SK-N-SH (cell line): Measurements from ENCODE around the gene NFASC. TPM values are rescaled to one million over a fixed set of nuclear protein-coding genes. Genes with fewer than 3 reads are reported as not detected.

Source experiments
- CTCF ChIA-PET: fragments of 300-600, 350-600 bp; formaldehyde crosslinking; extraction: SDS; loops from one replicate; lab custom pipeline; 2021; lab: Yijun Ruan, JAX
- POLR2A ChIA-PET: fragments of 350-600 bp; sonication (Branson Sonifier 250); formaldehyde crosslinking; extraction: SDS; loops from one replicate; lab custom pipeline; 2020; ENCODE audit warnings: antibody characterized with exemption, inconsistent platforms; lab: Yijun Ruan, JAX
- DNase-seq: peaks from one replicate; pipeline ENCODE4 v3.0.0; 2012
- H2AFZ ChIP-seq: fragments of 200-600 bp; sonication (generic); 2 replicates; pipeline ENCODE4 v1.8.1; 2016; ENCODE audit warnings: antibody characterized with exemption, mild to moderate bottlenecking, low read depth
- H3F3A ChIP-seq: fragments of 200-600 bp; sonication (generic); replicated peaks from 2 replicates; pipeline ENCODE3; 2016; ENCODE audit warnings: antibody characterized with exemption, mild to moderate bottlenecking; ENCODE audit not compliant: insufficient read depth
- H3K27ac ChIP-seq, 2 experiments: fragments of 200-500 bp in 1 of 2; fragments of 200-600 bp in 1 of 2; sonication (Bioruptor generic) in 1 of 2; sonication (generic), shearing (Covaris generic) in 1 of 2; 2 replicates each; pipeline versions ENCODE4 v1.5.1 to v1.6.1; 2014 to 2016; ENCODE audit warnings: low read depth in 2 of 2, inconsistent platforms in 1 of 2, low read length in 1 of 2, mild to moderate bottlenecking in 1 of 2, mixed read lengths in 1 of 2
- H3K27me3 ChIP-seq: fragments of 200-600 bp; sonication (generic), shearing (Covaris generic); 2 replicates; pipeline ENCODE4 v1.6.1; 2016; ENCODE audit warnings: mixed run types; ENCODE audit not compliant: insufficient read depth
- H3K36me3 ChIP-seq, 2 experiments: fragments of 200-500 bp in 1 of 2; fragments of 200-600 bp in 1 of 2; sonication (Bioruptor generic) in 1 of 2; sonication (generic) in 1 of 2; replicated peaks in 1 of 2; 2 replicates each; pipeline versions ENCODE3 to v1.5.1; 2014 to 2016; ENCODE audit warnings: low read length in 1 of 2, mild to moderate bottlenecking in 1 of 2; ENCODE audit not compliant: insufficient read depth in 2 of 2, control insufficient read depth in 1 of 2
- H3K4me1 ChIP-seq, 2 experiments: fragments of 200-500 bp in 1 of 2; fragments of 200-600 bp in 1 of 2; sonication (Bioruptor generic) in 1 of 2; sonication (generic), shearing (Covaris generic) in 1 of 2; 2 replicates each; pipeline versions ENCODE4 v1.5.1 to v1.6.1; 2014 to 2016; ENCODE audit warnings: low read depth in 1 of 2, low read length in 1 of 2, mixed run types in 1 of 2; ENCODE audit not compliant: insufficient read depth in 2 of 2, control insufficient read depth in 1 of 2
- H3K4me2 ChIP-seq: fragments of 200-600 bp; sonication (generic), shearing (Covaris generic); 2 replicates; pipeline ENCODE4 v1.6.1; 2017; ENCODE audit warnings: mixed run types
- H3K4me3 ChIP-seq, 2 experiments: fragments of 200-500 bp in 1 of 2; fragments of 200-600 bp in 1 of 2; sonication (Bioruptor generic) in 1 of 2; sonication (generic), shearing (Covaris generic) in 1 of 2; 2 replicates each; pipeline versions ENCODE4 v1.5.1 to v1.8.1; 2014 to 2016; ENCODE audit warnings: low read depth in 2 of 2, inconsistent platforms in 1 of 2, low read length in 1 of 2, mild to moderate bottlenecking in 1 of 2, mixed read lengths in 1 of 2, moderate library complexity in 1 of 2
- H3K79me2 ChIP-seq: fragments of 200-600 bp; sonication (generic); 2 replicates; pipeline ENCODE4 v1.8.1; 2017; ENCODE audit warnings: mild to moderate bottlenecking; ENCODE audit not compliant: insufficient read depth
- H3K9ac ChIP-seq: fragments of 200-600 bp; sonication (generic); 2 replicates; pipeline ENCODE4 v1.6.1; 2017; ENCODE audit warnings: mixed run types
- H3K9me2 ChIP-seq: fragments of 200-600 bp; sonication (generic); 2 replicates; pipeline ENCODE4 v1.6.1; 2017; ENCODE audit warnings: mixed run types
- H3K9me3 ChIP-seq: fragments of 200-600 bp; sonication (generic); 2 replicates; pipeline ENCODE4 v1.6.1; 2017; ENCODE audit warnings: mixed run types, mild to moderate bottlenecking, moderate library complexity
- H4K20me1 ChIP-seq: fragments of 200-600 bp; sonication (generic); 2 replicates; pipeline ENCODE4 v1.6.1; 2017; ENCODE audit warnings: mild to moderate bottlenecking, mixed run types; ENCODE audit not compliant: insufficient read depth
- EZH2phosphoT487 ChIP-seq: fragments of 200-600 bp; sonication (generic); IDR thresholded peaks from 2 replicates; pipeline ENCODE4 v1.6.1; 2017; ENCODE audit warnings: low read depth, mixed run types, mild to moderate bottlenecking, antibody characterized with exemption, moderate library complexity, borderline replicate concordance
- MEF2A ChIP-seq: IDR thresholded peaks from 2 replicates; pipeline ENCODE4 v1.4.0; 2012; ENCODE audit warnings: low read depth, borderline replicate concordance
- NFIC ChIP-seq: IDR thresholded peaks from 2 replicates; pipeline ENCODE4 v1.4.0; 2012; ENCODE audit warnings: borderline replicate concordance
- POLR2AphosphoS5 ChIP-seq: IDR thresholded peaks from 2 replicates; pipeline ENCODE4 v1.6.1; 2012; ENCODE audit warnings: low read depth, low read length
- RFX5 ChIP-seq: IDR thresholded peaks from 2 replicates; pipeline ENCODE4 v1.6.1; 2012; ENCODE audit warnings: mild to moderate bottlenecking, improper control_type of control experiment, low read length
- TEAD4 ChIP-seq: IDR thresholded peaks from 2 replicates; pipeline ENCODE4 v1.4.0; 2012; ENCODE audit warnings: mild to moderate bottlenecking, borderline replicate concordance; ENCODE audit not compliant: insufficient read depth
- USF2 ChIP-seq: fragments of 150-350 bp; IDR thresholded peaks from 2 replicates; pipeline ENCODE4 v1.6.1; 2017; ENCODE audit warnings: antibody characterized with exemption, low read length, low read depth, borderline replicate concordance
- ZBTB33 ChIP-seq: IDR thresholded peaks from 2 replicates; pipeline ENCODE4 v1.4.0; 2012; ENCODE audit warnings: low read depth, borderline replicate concordance
- WGBS: methylation state at CpG from one replicate; pipeline ENCODE4 v1.1.6; 2017; ENCODE audit warnings: low lambda C conversion rate; 5-methylcytosine and 5-hydroxymethylcytosine counted together
- polyA plus RNA-seq, 3 experiments: library from polyadenylated mRNA; depleted of rRNA; stranded (reverse); fragments of >200 nt; gene quantifications; 2 replicates each; pipeline ENCODE4 v1.2.3, GENCODE V29; 2012

NFASC gene
- polyA plus RNA-seq, 1 of the 3 experiments (the other 2 are of a cell fraction): 6.0 TPM

- Histone ChIP-seq H3K36me3 (no peaks in the 10 kb centered on the region), H3K4me1 (peaks cover 0 to 7% of the 10 kb centered on the region in 2 experiments; a peak in 2 of 4 replicates), H3K27me3 (no peaks in the 10 kb centered on the region), H3K4me2 (no peak overlapping the region), H4K20me1 (no peaks in the 10 kb centered on the region), H3K79me2 (no peaks in the 10 kb centered on the region), H3F3A (peaks cover 5% of the 10 kb centered on the region), H3K27ac (no peak overlapping the region), H3K9me2 (no peaks in the 10 kb centered on the region), H3K9me3 (no peaks in the 10 kb centered on the region), H2AFZ (no peak overlapping the region), H3K9ac (no peak overlapping the region), H3K4me3 (no peak overlapping the region)
- DNase-seq: no peak
- POLR2A ChIA-PET: no interaction called here
- CTCF ChIA-PET: interaction anchor here (0.6 to 12.3 kb wide), 14 partner anchors 12 to 483 kb away, joined by 3 to 123 read pairs (median 11); no protein-coding TSS in a partner anchor
- TF ChIP-seq NFIC: no peak
- WGBS: 57% methylated on average over 6 of the region's 8 CpGs
Observed at GRCh38 chr1:204977318-204977717, 106.7 kb downstream of the NFASC start.

GRCh38 chr1:204978782-204979181, 108.1 kb downstream of the NFASC start:
- no peak for DNase-seq
- ChIA-PET POLR2A (no interaction called here), CTCF (interaction anchor here (2.3 to 12.3 kb wide), 3 partner anchors 11 to 278 kb away, joined by 12 to 123 read pairs (median 43); no protein-coding TSS in a partner anchor)
- Histone ChIP-seq H4K20me1 (no peaks in the 10 kb centered on the region), H2AFZ (no peak overlapping the region), H3K4me2 (no peak overlapping the region), H3K4me3 (no peak overlapping the region), H3F3A (no peaks in the 10 kb centered on the region), H3K36me3 (no peaks in the 10 kb centered on the region), H3K9me2 (no peaks in the 10 kb centered on the region), H3K9ac (no peak overlapping the region)
- 82% methylated on average over 13 of the region's 14 CpGs for WGBS
- TF ChIP-seq EZH2phosphoT487 (no peak), POLR2AphosphoS5 (no peak), TEAD4 (no peak), RFX5 (no peak), USF2 (no peak), MEF2A (no peak), ZBTB33 (no peak)
- TF ChIP-seq, all 33 proteins: peak for 0
- no peaks in the 10 kb centered on the region; a peak in 1 of 4 replicates for H3K4me1 ChIP-seq
- no peaks in the 10 kb centered on the region for H3K27me3 ChIP-seq
- H3K9me3 ChIP-seq: no peaks in the 10 kb centered on the region
- H3K27ac ChIP-seq: no peak overlapping the region
- H3K79me2 ChIP-seq: no peaks in the 10 kb centered on the region
